GM12878 (cell line): ENCODE measurements around the gene HDGF. TPM values are rescaled to one million over a fixed set of nuclear protein-coding genes. Genes with fewer than 3 reads are reported as not detected.

ENCODE experiments used
- BACH1 ChIP-seq: fragments of 450-650 bp; IDR thresholded peaks from 2 replicates; pipeline ENCODE4 v1.6.1; 2017; ENCODE audit warnings: mild to moderate bottlenecking, borderline replicate concordance
- CBFB ChIP-seq: IDR thresholded peaks from 2 replicates; pipeline ENCODE4 v1.6.1; 2016; ENCODE audit warnings: antibody characterized with exemption, low read depth
- CHD4 ChIP-seq: fragments of 200-600 bp; sonication (generic); IDR thresholded peaks from 2 replicates; pipeline ENCODE4 v1.6.1; 2016; ENCODE audit warnings: mild to moderate bottlenecking
- DPF2 ChIP-seq: fragments of 450-650 bp; IDR thresholded peaks from 2 replicates; pipeline ENCODE4 v1.6.1; 2017; ENCODE audit warnings: mild to moderate bottlenecking
- EP300 ChIP-seq, 2 experiments: fragments of 150-350 bp in 1 of 2; IDR thresholded peaks; 2 replicates each; pipeline ENCODE4 v1.6.1; 2011 to 2012; ENCODE audit warnings: low read depth in 2 of 2, low read length in 2 of 2, borderline replicate concordance in 1 of 2, improper control_type of control experiment in 1 of 2, inconsistent platforms in 1 of 2; ENCODE audit not compliant: control insufficient read depth in 1 of 2
- ETV6 ChIP-seq, 2 experiments: fragments of 450-650 bp in 1 of 2; IDR thresholded peaks in 1 of 2; conservative IDR thresholded peaks in 1 of 2; 2 replicates each; pipeline ENCODE4 v1.6.1; 2014; ENCODE audit warnings: antibody characterized with exemption in 1 of 2, borderline replicate concordance in 1 of 2, low read depth in 1 of 2, mild to moderate bottlenecking in 1 of 2, moderate library complexity in 1 of 2
- FOXK2 ChIP-seq: fragments of 450-650 bp; IDR thresholded peaks from 2 replicates; pipeline ENCODE4 v1.6.1; 2017; ENCODE audit warnings: mild to moderate bottlenecking, moderate library complexity
- HCFC1 ChIP-seq: fragments of 150-350 bp; IDR thresholded peaks from 2 replicates; pipeline ENCODE4 v1.6.1; 2014; ENCODE audit warnings: low read length
- JUND ChIP-seq: IDR thresholded peaks from 2 replicates; pipeline ENCODE4 v1.6.1; 2012; ENCODE audit warnings: low read depth, mild to moderate bottlenecking, low read length, improper control_type of control experiment, moderate library complexity
- MXI1 ChIP-seq: fragments of 150-350 bp; IDR thresholded peaks from 2 replicates; pipeline ENCODE4 v1.6.1; 2011; ENCODE audit warnings: low read depth, mild to moderate bottlenecking, inconsistent platforms, low read length, improper control_type of control experiment
- NFYA ChIP-seq: IDR thresholded peaks from 2 replicates; pipeline ENCODE4 v1.6.1; 2011; ENCODE audit warnings: low read depth, mild to moderate bottlenecking, low read length, improper control_type of control experiment, borderline replicate concordance
- PBX3 ChIP-seq: IDR thresholded peaks from 2 replicates; pipeline ENCODE4 v1.6.1; 2011; ENCODE audit warnings: mild to moderate bottlenecking, low read depth, low read length, moderate library complexity; ENCODE audit not compliant: insufficient replicate concordance
- RAD21 ChIP-seq: IDR thresholded peaks from 2 replicates; pipeline ENCODE4 v1.6.1; 2011; ENCODE audit warnings: mild to moderate bottlenecking, low read depth, low read length, moderate library complexity; ENCODE audit not compliant: insufficient read depth
- RCOR1 ChIP-seq: conservative IDR thresholded peaks from 2 replicates; pipeline ENCODE4 v1.6.1; 2012; ENCODE audit warnings: low read depth, low read length, improper control_type of control experiment
- SMAD5 ChIP-seq: IDR thresholded peaks from 2 replicates; pipeline ENCODE4 v1.6.1; 2016; ENCODE audit warnings: antibody characterized with exemption, low read depth
- SMARCA5 ChIP-seq: fragments of 450-650 bp; IDR thresholded peaks from 2 replicates; pipeline ENCODE4 v1.6.1; 2017; ENCODE audit warnings: mild to moderate bottlenecking
- SMC3 ChIP-seq: IDR thresholded peaks from 2 replicates; pipeline ENCODE4 v1.6.1; 2011; ENCODE audit warnings: low read length, improper control_type of control experiment, borderline replicate concordance
- TCF7 ChIP-seq: IDR thresholded peaks from 2 replicates; pipeline ENCODE4 v1.6.1; 2014; ENCODE audit warnings: antibody characterized with exemption, borderline replicate concordance
- ZNF24 ChIP-seq: fragments of 450-650 bp; IDR thresholded peaks from 2 replicates; pipeline ENCODE4 v1.6.1; 2017; ENCODE audit warnings: antibody characterized with exemption, mild to moderate bottlenecking
- polyA plus RNA-seq, 11 experiments: library from polyadenylated mRNA; depleted of rRNA in 4 of 11; unstranded in 6 of 11; stranded (reverse) in 5 of 11; fragments of >200 nt; fragmentation: Nextera tagmentation in 4 of 11; fragmentation: Illumina TruSeq in 1 of 11; extraction: Ambion mirVana in 4 of 11; extraction: Trizol in 1 of 11; gene quantifications; 1 replicate in 1 of 11; 2 replicates in 10 of 11; pipeline versions ENCODE4 v1.2.1 to v1.2.3, GENCODE V29; 2011 to 2016; ENCODE audit warnings: inconsistent platforms in 2 of 11, missing spikeins in 2 of 11, low read depth in 1 of 11
- total RNA-seq, 4 experiments: library from RNA; depleted of rRNA in 3 of 4; stranded (reverse); fragments of >200 nt in 3 of 4; fragmentation: Illumina TruSeq in 1 of 4; extraction: Trizol in 1 of 4; gene quantifications; 2 replicates each; pipeline versions ENCODE4 v1.2.1 to v1.2.3, GENCODE V29; 2013 to 2021
- TF ChIP-seq, protein P1 (sequence below): fragments of 150-350 bp; IDR thresholded peaks from 2 replicates; pipeline ENCODE4 v1.6.1; 2014; ENCODE audit warnings: mild to moderate bottlenecking, low read depth, low read length
- TF ChIP-seq, protein P2 (sequence below): IDR thresholded peaks from 2 replicates; pipeline ENCODE4 v1.6.1; 2012; ENCODE audit warnings: low read depth, low read length, improper control_type of control experiment
- TF ChIP-seq, protein P3 (sequence below): fragments of 450-650 bp; IDR thresholded peaks from 2 replicates; pipeline ENCODE4 v1.6.1; 2016; ENCODE audit warnings: mild to moderate bottlenecking
- TF ChIP-seq, protein P4 (sequence below): fragments of 450-650 bp; conservative IDR thresholded peaks from 2 replicates; pipeline ENCODE4 v1.6.1; 2017; ENCODE audit warnings: mild to moderate bottlenecking, moderate library complexity

Gene HDGF
- total and polyA plus RNA-seq, 10 of the 15 experiments (the other 5 are each of a cell fraction or from before 2014, with no cell fraction given), result 28.3 to 372 (median 209) TPM

GRCh38 chr1:156727926-156728598, 23.4 kb downstream of the HDGF start, which contains the start of gene METTL25B (continued):
- TF ChIP-seq, protein P1, sequence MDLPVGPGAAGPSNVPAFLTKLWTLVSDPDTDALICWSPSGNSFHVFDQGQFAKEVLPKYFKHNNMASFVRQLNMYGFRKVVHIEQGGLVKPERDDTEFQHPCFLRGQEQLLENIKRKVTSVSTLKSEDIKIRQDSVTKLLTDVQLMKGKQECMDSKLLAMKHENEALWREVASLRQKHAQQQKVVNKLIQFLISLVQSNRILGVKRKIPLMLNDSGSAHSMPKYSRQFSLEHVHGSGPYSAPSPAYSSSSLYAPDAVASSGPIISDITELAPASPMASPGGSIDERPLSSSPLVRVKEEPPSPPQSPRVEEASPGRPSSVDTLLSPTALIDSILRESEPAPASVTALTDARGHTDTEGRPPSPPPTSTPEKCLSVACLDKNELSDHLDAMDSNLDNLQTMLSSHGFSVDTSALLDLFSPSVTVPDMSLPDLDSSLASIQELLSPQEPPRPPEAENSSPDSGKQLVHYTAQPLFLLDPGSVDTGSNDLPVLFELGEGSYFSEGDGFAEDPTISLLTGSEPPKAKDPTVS, result no peak
- TF ChIP-seq, protein P2, sequence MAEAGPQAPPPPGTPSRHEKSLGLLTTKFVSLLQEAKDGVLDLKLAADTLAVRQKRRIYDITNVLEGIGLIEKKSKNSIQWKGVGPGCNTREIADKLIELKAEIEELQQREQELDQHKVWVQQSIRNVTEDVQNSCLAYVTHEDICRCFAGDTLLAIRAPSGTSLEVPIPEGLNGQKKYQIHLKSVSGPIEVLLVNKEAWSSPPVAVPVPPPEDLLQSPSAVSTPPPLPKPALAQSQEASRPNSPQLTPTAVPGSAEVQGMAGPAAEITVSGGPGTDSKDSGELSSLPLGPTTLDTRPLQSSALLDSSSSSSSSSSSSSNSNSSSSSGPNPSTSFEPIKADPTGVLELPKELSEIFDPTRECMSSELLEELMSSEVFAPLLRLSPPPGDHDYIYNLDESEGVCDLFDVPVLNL, result no peak
- no peak for TF ChIP-seq TCF7
- TF ChIP-seq SMARCA5, result peak; percentile 31; the same call in 1 of the 2 replicates
- no peak for TF ChIP-seq CHD4
- TF ChIP-seq BACH1, result no peak; the same call in 1 of the 2 replicates
- 0 out of 2 replicates have a peak, but pooled peaks have one; percentile 14 for TF ChIP-seq CBFB
- 0 out of 2 replicates have a peak, but pooled peaks have one; percentile 7 for TF ChIP-seq MXI1
- TF ChIP-seq DPF2, result no peak
- TF ChIP-seq RAD21, result no peak
- peak in 1 of 2 experiments; percentile 63; a peak in 2 of 4 replicates for TF ChIP-seq ETV6 (conservative IDR thresholded peaks at IDR 0.05 in 1 of 2, IDR thresholded peaks at IDR 0.05 in 1 of 2; ENCODE audit: borderline replicate concordance in 1 of 2, low read depth in 1 of 2)
- TF ChIP-seq, protein P3, sequence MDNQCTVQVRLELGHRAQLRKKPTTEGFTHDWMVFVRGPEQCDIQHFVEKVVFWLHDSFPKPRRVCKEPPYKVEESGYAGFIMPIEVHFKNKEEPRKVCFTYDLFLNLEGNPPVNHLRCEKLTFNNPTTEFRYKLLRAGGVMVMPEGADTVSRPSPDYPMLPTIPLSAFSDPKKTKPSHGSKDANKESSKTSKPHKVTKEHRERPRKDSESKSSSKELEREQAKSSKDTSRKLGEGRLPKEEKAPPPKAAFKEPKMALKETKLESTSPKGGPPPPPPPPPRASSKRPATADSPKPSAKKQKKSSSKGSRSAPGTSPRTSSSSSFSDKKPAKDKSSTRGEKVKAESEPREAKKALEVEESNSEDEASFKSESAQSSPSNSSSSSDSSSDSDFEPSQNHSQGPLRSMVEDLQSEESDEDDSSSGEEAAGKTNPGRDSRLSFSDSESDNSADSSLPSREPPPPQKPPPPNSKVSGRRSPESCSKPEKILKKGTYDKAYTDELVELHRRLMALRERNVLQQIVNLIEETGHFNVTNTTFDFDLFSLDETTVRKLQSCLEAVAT, result peak; percentile 13
- TF ChIP-seq JUND, result no peak
- no peak for TF ChIP-seq SMC3
- TF ChIP-seq HCFC1, result peak; percentile 40; the same call in 1 of the 2 replicates
- TF ChIP-seq, protein P4, sequence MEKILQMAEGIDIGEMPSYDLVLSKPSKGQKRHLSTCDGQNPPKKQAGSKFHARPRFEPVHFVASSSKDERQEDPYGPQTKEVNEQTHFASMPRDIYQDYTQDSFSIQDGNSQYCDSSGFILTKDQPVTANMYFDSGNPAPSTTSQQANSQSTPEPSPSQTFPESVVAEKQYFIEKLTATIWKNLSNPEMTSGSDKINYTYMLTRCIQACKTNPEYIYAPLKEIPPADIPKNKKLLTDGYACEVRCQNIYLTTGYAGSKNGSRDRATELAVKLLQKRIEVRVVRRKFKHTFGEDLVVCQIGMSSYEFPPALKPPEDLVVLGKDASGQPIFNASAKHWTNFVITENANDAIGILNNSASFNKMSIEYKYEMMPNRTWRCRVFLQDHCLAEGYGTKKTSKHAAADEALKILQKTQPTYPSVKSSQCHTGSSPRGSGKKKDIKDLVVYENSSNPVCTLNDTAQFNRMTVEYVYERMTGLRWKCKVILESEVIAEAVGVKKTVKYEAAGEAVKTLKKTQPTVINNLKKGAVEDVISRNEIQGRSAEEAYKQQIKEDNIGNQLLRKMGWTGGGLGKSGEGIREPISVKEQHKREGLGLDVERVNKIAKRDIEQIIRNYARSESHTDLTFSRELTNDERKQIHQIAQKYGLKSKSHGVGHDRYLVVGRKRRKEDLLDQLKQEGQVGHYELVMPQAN, result peak; percentile 39; the same call in 1 of the 2 replicates
- TF ChIP-seq FOXK2, result no peak
- no peak for TF ChIP-seq PBX3
- no peak for TF ChIP-seq RCOR1
- peak; percentile 93 for TF ChIP-seq SMAD5
- no peak for TF ChIP-seq ZNF24
- no peak for TF ChIP-seq NFYA
- no peak for TF ChIP-seq EP300 (IDR thresholded peaks at IDR 0.05; ENCODE audit: borderline replicate concordance in 1 of 2, control insufficient read depth in 1 of 2, low read depth in 2 of 2, low read length in 2 of 2)
